K562 (cell line): ENCODE results near the gene YIPF2. TPM values are rescaled to one million over a fixed set of nuclear protein-coding genes. Genes with fewer than 3 reads are reported as not detected.
A peak's percentile ranks its signal among the peaks of the same experiment; 100 is the strongest.

Source experiments
- ARHGAP35 ChIP-seq: fragments of 450-650 bp; IDR thresholded peaks from 2 replicates; pipeline ENCODE4 v1.6.1; 2018; ENCODE audit not compliant: partially characterized antibody
- BCL6 ChIP-seq: fragments of 250-450 bp; sonication (Bioruptor Pico); IDR thresholded peaks from 2 replicates; pipeline ENCODE4 v1.4.0; 2020
- CBX8 ChIP-seq: fragments of 200-600 bp; sonication (generic); IDR thresholded peaks from 2 replicates; pipeline ENCODE4 v1.6.1; 2012; ENCODE audit warnings: borderline replicate concordance, mixed run types, low read depth, mild to moderate bottlenecking, moderate library complexity, mixed read lengths, low read length, control low read depth, inconsistent platforms; ENCODE audit not compliant: poor library complexity, severe bottlenecking; ENCODE audit errors: extremely low read depth
- ETS2 ChIP-seq: IDR thresholded peaks from 2 replicates; pipeline ENCODE4 v1.6.1; 2016; ENCODE audit warnings: borderline replicate concordance, missing genetic modification characterization, mild to moderate bottlenecking, moderate library complexity, missing compliant biosample characterization; ENCODE audit not compliant: poor library complexity, severe bottlenecking
- MYNN ChIP-seq, 2 experiments: sonication (generic); formaldehyde crosslinking in 1 of 2; IDR thresholded peaks; 2 replicates each; pipeline versions ENCODE4 v1.5.0 to v1.6.1; 2016 to 2020; ENCODE audit warnings: antibody characterized with exemption in 1 of 2, missing genetic modification reagents in 1 of 2
- NBN ChIP-seq: fragments of 450-650 bp; IDR thresholded peaks from 2 replicates; pipeline ENCODE4 v1.6.1; 2016; ENCODE audit warnings: low read depth, mild to moderate bottlenecking
- POLR2G ChIP-seq: fragments of 200-400 bp; formaldehyde crosslinking; IDR thresholded peaks from 2 replicates; pipeline ENCODE4 v1.6.1; 2017; ENCODE audit warnings: low read depth, mild to moderate bottlenecking, antibody characterized with exemption, low read length, moderate library complexity
- SP1 ChIP-seq: sonication (generic); formaldehyde crosslinking; IDR thresholded peaks from 2 replicates; pipeline ENCODE4 v1.8.1; 2022; ENCODE audit warnings: mild to moderate bottlenecking, missing genetic modification reagents
- STAT5A ChIP-seq: IDR thresholded peaks from 2 replicates; pipeline ENCODE4 v1.6.1; 2012; ENCODE audit warnings: low read length, inconsistent platforms, borderline replicate concordance
- STAT5B ChIP-seq: fragments of 250-450 bp; sonication (Bioruptor Pico); IDR thresholded peaks from 2 replicates; pipeline ENCODE4 v1.8.0; 2021; ENCODE audit warnings: mild to moderate bottlenecking, inconsistent platforms
- TCF7 ChIP-seq: sonication (generic); IDR thresholded peaks from 2 replicates; pipeline ENCODE4 v1.6.1; 2016; ENCODE audit warnings: antibody characterized with exemption, borderline replicate concordance
- ZKSCAN3 ChIP-seq: fragments of 250-450 bp; sonication (Bioruptor Pico); IDR thresholded peaks from 2 replicates; pipeline ENCODE4 v1.4.0; 2020
- ZNF134 ChIP-seq: fragments of 250-450 bp; sonication (Bioruptor Pico); conservative IDR thresholded peaks from 2 replicates; pipeline ENCODE4 v1.4.0; 2020
- ZNF232 ChIP-seq: sonication (generic); formaldehyde crosslinking; IDR thresholded peaks from 2 replicates; pipeline ENCODE4 v1.8.0; 2022; ENCODE audit warnings: mild to moderate bottlenecking, missing genetic modification reagents
- ZNF77 ChIP-seq: fragments of 250-450 bp; sonication (Bioruptor Pico); IDR thresholded peaks from 2 replicates; pipeline ENCODE4 v1.5.0; 2020
- polyA plus RNA-seq, 8 experiments: library from polyadenylated mRNA; depleted of rRNA in 4 of 8; stranded (reverse) in 5 of 8; unstranded in 3 of 8; fragments of >200 nt; fragmentation: Nextera tagmentation in 2 of 8; fragmentation: Illumina TruSeq in 1 of 8; extraction: Ambion mirVana in 2 of 8; extraction: Trizol in 1 of 8; gene quantifications; 2 replicates each; pipeline versions ENCODE4 v1.2.1 to v1.2.3, GENCODE V29; 2011 to 2014; ENCODE audit warnings: inconsistent platforms in 1 of 8, missing spikeins in 1 of 8
- total RNA-seq, 7 experiments: library from RNA; depleted of rRNA in 6 of 7; stranded (reverse); fragments of >200 nt in 6 of 7; fragmentation: Illumina TruSeq in 2 of 7; extraction: Trizol in 2 of 7; gene quantifications; 2 replicates each; pipeline versions ENCODE4 v1.2.1 to v1.2.3, GENCODE V29; 2011 to 2021; ENCODE audit warnings: low replicate concordance in 1 of 7
- TF ChIP-seq, protein P1 (sequence below): fragments of 450-650 bp; IDR thresholded peaks from 2 replicates; pipeline ENCODE4 v1.6.1; 2017; ENCODE audit warnings: mild to moderate bottlenecking, moderate library complexity
- TF ChIP-seq, protein P2 (sequence below): fragments of 450-650 bp; formaldehyde crosslinking; IDR thresholded peaks from 2 replicates; pipeline ENCODE4 v1.4.0; 2022; ENCODE audit warnings: mild to moderate bottlenecking, moderate library complexity
- TF ChIP-seq, protein P3 (sequence below): sonication (generic); formaldehyde crosslinking; IDR thresholded peaks from 2 replicates; pipeline ENCODE4 v1.8.1; 2023; ENCODE audit warnings: mild to moderate bottlenecking, missing genetic modification reagents
- TF ChIP-seq, protein P4 (sequence below): fragments of 250-450 bp; sonication (Bioruptor Pico); IDR thresholded peaks from 2 replicates; pipeline ENCODE4 v1.8.0; 2022; ENCODE audit warnings: moderate library complexity, mild to moderate bottlenecking, inconsistent platforms
- TF ChIP-seq, protein P5 (sequence below): conservative IDR thresholded peaks from 2 replicates; pipeline ENCODE4 v1.6.1; 2011; ENCODE audit warnings: low read depth, mild to moderate bottlenecking, low read length; ENCODE audit not compliant: control insufficient read depth
- TF ChIP-seq, protein P6 (sequence below): fragments of 450-650 bp; IDR thresholded peaks from 2 replicates; pipeline ENCODE4 v1.6.1; 2016; ENCODE audit warnings: antibody characterized with exemption

Gene YIPF2
- total and polyA plus RNA-seq, 9 of the 15 experiments (the other 6 are each of a cell fraction or from before 2014, with no cell fraction given), result 1.3 to 65.2 (median 31.6) TPM

DNA sequence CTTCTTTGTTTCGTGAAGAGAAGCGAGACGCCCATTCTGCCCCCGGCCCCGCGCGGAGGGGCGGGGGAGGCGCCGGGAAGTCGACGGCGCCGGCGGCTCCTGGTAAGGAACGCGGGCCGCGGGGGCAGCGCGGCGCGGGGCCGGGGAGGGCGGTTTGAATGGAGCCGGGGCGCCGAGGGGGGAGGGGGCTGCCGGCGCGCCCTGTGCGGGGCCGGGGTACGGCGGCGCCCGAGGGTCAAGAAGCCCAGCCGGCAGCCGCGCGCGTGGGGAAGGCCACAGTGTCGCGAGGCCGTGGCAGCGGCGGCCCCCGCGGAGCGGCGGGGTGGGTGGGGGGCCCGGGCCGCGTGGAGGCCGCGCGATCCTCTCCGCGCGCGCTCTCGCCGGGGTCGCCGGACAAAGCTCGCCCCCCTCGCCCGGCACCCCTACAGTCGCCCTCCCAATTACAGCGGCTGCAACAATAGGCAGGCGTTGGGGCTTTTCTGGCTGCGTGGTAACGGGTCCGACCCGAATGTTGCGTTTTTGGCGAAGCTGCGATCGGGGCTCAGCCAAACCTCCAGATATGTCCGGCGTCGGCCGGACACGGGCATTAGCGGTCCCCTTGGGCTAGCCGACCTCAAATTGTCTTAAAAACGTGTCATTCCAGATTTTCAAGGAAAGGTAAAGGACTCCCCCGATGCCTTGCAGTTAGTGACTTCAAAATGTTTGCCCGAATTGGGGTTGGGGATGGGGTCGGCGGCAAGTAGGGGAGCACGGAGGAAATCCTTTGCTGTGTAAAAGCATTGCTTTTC lies 32.8 kb upstream of the YIPF2 start (continued):
- TF ChIP-seq ZKSCAN3 (CRISPR knock-in tag), result no peak
- TF ChIP-seq, protein P1, sequence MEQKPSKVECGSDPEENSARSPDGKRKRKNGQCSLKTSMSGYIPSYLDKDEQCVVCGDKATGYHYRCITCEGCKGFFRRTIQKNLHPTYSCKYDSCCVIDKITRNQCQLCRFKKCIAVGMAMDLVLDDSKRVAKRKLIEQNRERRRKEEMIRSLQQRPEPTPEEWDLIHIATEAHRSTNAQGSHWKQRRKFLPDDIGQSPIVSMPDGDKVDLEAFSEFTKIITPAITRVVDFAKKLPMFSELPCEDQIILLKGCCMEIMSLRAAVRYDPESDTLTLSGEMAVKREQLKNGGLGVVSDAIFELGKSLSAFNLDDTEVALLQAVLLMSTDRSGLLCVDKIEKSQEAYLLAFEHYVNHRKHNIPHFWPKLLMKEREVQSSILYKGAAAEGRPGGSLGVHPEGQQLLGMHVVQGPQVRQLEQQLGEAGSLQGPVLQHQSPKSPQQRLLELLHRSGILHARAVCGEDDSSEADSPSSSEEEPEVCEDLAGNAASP, result no peak
- peak; percentile 35; the same call in 1 of the 2 replicates for TF ChIP-seq MYNN (IDR thresholded peaks at IDR 0.05)
- TF ChIP-seq MYNN (CRISPR knock-in tag; IDR thresholded peaks at IDR 0.05), result no peak
- TF ChIP-seq NBN, result no peak
- TF ChIP-seq, protein P2, sequence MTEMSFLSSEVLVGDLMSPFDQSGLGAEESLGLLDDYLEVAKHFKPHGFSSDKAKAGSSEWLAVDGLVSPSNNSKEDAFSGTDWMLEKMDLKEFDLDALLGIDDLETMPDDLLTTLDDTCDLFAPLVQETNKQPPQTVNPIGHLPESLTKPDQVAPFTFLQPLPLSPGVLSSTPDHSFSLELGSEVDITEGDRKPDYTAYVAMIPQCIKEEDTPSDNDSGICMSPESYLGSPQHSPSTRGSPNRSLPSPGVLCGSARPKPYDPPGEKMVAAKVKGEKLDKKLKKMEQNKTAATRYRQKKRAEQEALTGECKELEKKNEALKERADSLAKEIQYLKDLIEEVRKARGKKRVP (CRISPR knock-in tag), result no peak
- TF ChIP-seq, protein P3, sequence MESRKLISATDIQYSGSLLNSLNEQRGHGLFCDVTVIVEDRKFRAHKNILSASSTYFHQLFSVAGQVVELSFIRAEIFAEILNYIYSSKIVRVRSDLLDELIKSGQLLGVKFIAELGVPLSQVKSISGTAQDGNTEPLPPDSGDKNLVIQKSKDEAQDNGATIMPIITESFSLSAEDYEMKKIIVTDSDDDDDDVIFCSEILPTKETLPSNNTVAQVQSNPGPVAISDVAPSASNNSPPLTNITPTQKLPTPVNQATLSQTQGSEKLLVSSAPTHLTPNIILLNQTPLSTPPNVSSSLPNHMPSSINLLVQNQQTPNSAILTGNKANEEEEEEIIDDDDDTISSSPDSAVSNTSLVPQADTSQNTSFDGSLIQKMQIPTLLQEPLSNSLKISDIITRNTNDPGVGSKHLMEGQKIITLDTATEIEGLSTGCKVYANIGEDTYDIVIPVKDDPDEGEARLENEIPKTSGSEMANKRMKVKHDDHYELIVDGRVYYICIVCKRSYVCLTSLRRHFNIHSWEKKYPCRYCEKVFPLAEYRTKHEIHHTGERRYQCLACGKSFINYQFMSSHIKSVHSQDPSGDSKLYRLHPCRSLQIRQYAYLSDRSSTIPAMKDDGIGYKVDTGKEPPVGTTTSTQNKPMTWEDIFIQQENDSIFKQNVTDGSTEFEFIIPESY (CRISPR knock-in tag), result no peak
- no peak for TF ChIP-seq ETS2 (tag)
- no peak for TF ChIP-seq STAT5B
- TF ChIP-seq CBX8, result no peak
- no peak for TF ChIP-seq ZNF134 (CRISPR knock-in tag)
- TF ChIP-seq ARHGAP35, result no peak
- no peak for TF ChIP-seq SP1 (CRISPR knock-in tag)
- no peak for TF ChIP-seq ZNF77 (CRISPR knock-in tag)
- TF ChIP-seq BCL6, result no peak
- TF ChIP-seq, protein P4, sequence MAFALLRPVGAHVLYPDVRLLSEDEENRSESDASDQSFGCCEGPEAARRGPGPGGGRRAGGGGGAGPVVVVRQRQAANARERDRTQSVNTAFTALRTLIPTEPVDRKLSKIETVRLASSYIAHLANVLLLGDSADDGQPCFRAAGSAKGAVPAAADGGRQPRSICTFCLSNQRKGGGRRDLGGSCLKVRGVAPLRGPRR (CRISPR knock-in tag), result no peak
- TF ChIP-seq ZNF232, result no peak
- no peak for TF ChIP-seq STAT5A
- TF ChIP-seq, protein P5, sequence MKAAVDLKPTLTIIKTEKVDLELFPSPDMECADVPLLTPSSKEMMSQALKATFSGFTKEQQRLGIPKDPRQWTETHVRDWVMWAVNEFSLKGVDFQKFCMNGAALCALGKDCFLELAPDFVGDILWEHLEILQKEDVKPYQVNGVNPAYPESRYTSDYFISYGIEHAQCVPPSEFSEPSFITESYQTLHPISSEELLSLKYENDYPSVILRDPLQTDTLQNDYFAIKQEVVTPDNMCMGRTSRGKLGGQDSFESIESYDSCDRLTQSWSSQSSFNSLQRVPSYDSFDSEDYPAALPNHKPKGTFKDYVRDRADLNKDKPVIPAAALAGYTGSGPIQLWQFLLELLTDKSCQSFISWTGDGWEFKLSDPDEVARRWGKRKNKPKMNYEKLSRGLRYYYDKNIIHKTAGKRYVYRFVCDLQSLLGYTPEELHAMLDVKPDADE, result peak; percentile 24; the same call in 1 of the 2 replicates
- TF ChIP-seq TCF7, result no peak
- TF ChIP-seq POLR2G, result peak; percentile 19; the same call in 1 of the 2 replicates
- TF ChIP-seq, protein P6, sequence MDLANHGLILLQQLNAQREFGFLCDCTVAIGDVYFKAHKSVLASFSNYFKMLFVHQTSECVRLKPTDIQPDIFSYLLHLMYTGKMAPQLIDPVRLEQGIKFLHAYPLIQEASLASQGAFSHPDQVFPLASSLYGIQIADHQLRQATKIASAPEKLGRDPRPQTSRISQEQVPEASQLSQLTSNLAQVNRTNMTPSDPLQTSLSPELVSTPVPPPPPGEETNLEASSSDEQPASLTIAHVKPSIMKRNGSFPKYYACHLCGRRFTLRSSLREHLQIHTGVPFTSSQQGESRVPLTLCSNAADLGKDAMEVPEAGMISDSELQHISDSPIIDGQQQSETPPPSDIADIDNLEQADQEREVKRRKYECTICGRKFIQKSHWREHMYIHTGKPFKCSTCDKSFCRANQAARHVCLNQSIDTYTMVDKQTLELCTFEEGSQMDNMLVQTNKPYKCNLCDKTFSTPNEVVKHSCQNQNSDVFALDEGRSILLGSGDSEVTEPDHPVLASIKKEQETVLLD, result no peak
